ENCODE data around the gene SRR. TPM values are rescaled to one million over a fixed set of nuclear protein-coding genes. Genes with fewer than 3 reads are reported as not detected.
A peak's percentile ranks its signal among the peaks of the same experiment; 100 is the strongest.
"Not testable (repeated sequence)": the region's sequence is repeated elsewhere in the genome, so short reads cannot be mapped to it uniquely, and the experiment has no call there.

SRR gene
- total RNA-seq, 1 donor from 2014 or later: 14.4 TPM

DNA sequence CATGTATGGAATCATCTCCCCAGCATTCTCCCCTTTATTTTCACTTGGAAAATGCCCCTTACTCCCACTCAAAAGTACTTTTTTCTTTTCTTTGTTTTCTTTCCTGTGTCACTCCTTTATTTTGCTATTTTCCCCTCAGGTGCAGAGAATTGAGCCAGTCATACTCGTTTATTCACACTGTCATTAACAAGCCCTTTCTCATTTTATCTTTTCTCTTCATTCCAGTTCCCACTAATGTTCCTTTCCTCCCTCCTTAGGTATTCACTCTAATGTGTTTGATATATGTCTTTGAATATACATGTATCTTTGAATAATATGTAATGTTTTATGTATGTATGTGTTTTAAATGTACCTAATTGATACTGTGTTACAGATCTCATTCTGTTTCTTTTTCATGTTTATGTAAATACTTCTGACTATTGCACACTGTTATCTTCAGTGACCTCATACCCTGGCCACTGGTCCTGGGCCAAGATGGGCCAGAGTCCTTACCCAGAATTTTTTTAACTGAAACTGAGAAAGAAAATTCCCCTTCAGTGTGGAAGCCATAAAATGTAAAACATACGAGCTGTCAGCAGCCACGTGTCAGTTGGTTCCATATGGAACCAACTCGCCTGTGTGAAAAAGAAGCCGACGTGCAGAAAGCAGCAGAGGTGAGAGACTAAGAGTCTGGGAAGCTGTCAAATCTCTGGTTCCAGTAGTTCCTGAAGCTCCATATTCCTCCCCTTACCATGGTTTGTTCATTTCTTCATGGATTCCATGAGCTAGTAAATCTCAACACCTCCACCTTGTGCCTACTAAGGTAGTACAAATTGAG, 5.8 kb downstream of the SRR start:
- Mint-ChIP-seq H3K27me3 (no peaks in the 10 kb centered on the region), H3K4me1 (ENCODE audit: unreplicated experiment) (peaks cover 16% of the 10 kb centered on the region), H3K27ac (peak overlapping the region; percentile 76), H3K4me3 (peak overlapping the region; percentile 59), H3K9me3 (no peaks in the 10 kb centered on the region), H3K36me3 (peaks cover 4% of the 10 kb centered on the region)
- no peak for DNase-seq (ENCODE audit: extremely low spot score, unreplicated experiment)
- TF ChIP-seq, protein P1, sequence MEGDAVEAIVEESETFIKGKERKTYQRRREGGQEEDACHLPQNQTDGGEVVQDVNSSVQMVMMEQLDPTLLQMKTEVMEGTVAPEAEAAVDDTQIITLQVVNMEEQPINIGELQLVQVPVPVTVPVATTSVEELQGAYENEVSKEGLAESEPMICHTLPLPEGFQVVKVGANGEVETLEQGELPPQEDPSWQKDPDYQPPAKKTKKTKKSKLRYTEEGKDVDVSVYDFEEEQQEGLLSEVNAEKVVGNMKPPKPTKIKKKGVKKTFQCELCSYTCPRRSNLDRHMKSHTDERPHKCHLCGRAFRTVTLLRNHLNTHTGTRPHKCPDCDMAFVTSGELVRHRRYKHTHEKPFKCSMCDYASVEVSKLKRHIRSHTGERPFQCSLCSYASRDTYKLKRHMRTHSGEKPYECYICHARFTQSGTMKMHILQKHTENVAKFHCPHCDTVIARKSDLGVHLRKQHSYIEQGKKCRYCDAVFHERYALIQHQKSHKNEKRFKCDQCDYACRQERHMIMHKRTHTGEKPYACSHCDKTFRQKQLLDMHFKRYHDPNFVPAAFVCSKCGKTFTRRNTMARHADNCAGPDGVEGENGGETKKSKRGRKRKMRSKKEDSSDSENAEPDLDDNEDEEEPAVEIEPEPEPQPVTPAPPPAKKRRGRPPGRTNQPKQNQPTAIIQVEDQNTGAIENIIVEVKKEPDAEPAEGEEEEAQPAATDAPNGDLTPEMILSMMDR (conservative IDR thresholded peaks at IDR 0.05): no peak

- no peak overlapping the region for H3K4me3 Mint-ChIP-seq
- TF ChIP-seq, protein P1 (conservative IDR thresholded peaks at IDR 0.05): no peak
- no peaks in the 10 kb centered on the region for H3K9me3 Mint-ChIP-seq
- H3K27ac Mint-ChIP-seq: no peak overlapping the region
- H3K4me1 Mint-ChIP-seq (ENCODE audit: unreplicated experiment): peaks cover 6% of the 10 kb centered on the region
- no peaks in the 10 kb centered on the region for H3K27me3 Mint-ChIP-seq
- H3K36me3 Mint-ChIP-seq: peaks cover 9% of the 10 kb centered on the region
- DNase-seq (ENCODE audit: extremely low spot score, unreplicated experiment): no peak
Measured at GRCh38 chr17:2312736-2313135, 9.0 kb downstream of the SRR start.

GRCh38 chr17:2316916-2317205, 13.1 kb downstream of the SRR start:
- H3K4me3 Mint-ChIP-seq; H3K27ac Mint-ChIP-seq; DNase-seq (ENCODE audit: extremely low spot score, unreplicated experiment); H3K9me3 Mint-ChIP-seq; H3K27me3 Mint-ChIP-seq; H3K4me1 Mint-ChIP-seq (ENCODE audit: unreplicated experiment): not testable (repeated sequence)
- peaks cover 18% of the 10 kb centered on the region for H3K36me3 Mint-ChIP-seq

DNA sequence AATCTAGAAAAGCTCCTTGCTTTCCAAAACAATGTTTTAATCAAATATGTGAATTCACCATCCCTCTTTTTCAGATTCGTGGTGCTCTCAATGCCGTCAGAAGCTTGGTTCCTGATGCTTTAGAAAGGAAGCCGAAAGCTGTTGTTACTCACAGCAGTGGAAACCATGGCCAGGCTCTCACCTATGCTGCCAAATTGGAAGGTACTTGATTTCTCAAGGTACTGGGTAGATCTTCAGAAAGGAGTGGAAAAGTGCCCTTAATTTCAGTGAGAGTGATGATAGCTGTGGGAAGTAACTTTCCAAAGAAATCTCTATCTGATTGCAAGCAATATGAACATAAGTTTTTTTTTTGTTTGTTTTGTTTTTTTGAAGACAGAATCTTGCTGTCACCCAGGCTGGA, 14.0 kb downstream of the SRR start:
- Mint-ChIP-seq H3K36me3 (peaks cover 23% of the 10 kb centered on the region), H3K4me3 (no peak overlapping the region), H3K9me3 (no peaks in the 10 kb centered on the region), H3K27me3 (no peaks in the 10 kb centered on the region), H3K27ac (no peak overlapping the region), H3K4me1 (ENCODE audit: unreplicated experiment) (no peaks in the 10 kb centered on the region)
- no peak for DNase-seq (ENCODE audit: extremely low spot score, unreplicated experiment)
- TF ChIP-seq, protein P1 (conservative IDR thresholded peaks at IDR 0.05): no peak

DNA sequence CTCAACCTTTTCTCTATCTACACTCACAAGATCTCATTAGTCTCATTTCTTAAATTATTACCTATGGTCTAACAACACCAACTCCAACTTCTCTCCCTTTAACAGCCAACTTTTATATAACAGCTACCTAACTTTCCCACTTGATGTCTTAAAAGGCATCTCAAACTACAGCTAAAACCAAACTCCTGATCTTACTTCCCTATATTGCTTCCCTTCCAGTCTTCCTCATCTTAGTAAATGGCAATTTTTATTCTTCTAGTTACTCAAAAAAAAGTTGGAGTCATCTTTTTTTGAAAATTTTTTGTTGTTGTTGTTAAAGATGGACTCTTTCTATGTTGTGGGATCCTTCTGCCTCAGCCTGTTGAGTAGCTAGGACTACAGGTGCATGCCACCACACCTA, 15.3 kb downstream of the SRR start:
- no peaks in the 10 kb centered on the region for H3K4me1 Mint-ChIP-seq (ENCODE audit: unreplicated experiment)
- peaks cover 32% of the 10 kb centered on the region for H3K36me3 Mint-ChIP-seq
- H3K4me3 Mint-ChIP-seq: no peak overlapping the region
- no peak for DNase-seq (ENCODE audit: extremely low spot score, unreplicated experiment)
- no peak overlapping the region for H3K27ac Mint-ChIP-seq
- H3K27me3 Mint-ChIP-seq: no peaks in the 10 kb centered on the region
- TF ChIP-seq, protein P1 (conservative IDR thresholded peaks at IDR 0.05): no peak
- no peaks in the 10 kb centered on the region for H3K9me3 Mint-ChIP-seq

DNA sequence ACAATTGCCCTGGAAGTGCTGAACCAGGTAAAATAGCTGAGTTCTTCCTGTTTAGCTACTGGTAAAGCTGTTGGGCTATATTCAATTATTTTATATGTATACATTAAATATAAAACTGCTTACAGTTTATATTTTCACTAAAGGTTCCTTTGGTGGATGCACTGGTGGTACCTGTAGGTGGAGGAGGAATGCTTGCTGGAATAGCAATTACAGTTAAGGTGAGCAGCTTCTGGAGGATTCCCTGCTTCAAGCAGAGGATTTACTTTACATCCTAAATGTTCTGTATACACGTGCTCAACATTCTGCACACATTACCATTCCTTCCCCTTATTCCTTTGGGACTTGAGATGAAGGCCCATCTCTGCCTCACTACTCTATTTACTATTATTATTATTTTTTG, 17.6 kb downstream of the SRR start:
- Mint-ChIP-seq H3K9me3 (no peaks in the 10 kb centered on the region), H3K4me3 (no peak overlapping the region), H3K4me1 (ENCODE audit: unreplicated experiment) (no peaks in the 10 kb centered on the region), H3K27ac (no peak overlapping the region), H3K36me3 (peaks cover 38% of the 10 kb centered on the region), H3K27me3 (no peaks in the 10 kb centered on the region)
- TF ChIP-seq, protein P1 (conservative IDR thresholded peaks at IDR 0.05): no peak
- no peak for DNase-seq (ENCODE audit: extremely low spot score, unreplicated experiment)
